ENCODE data around the gene EFCAB6. TPM values are rescaled to one million over a fixed set of nuclear protein-coding genes. Genes with fewer than 3 reads are reported as not detected.

Gene EFCAB6
- total RNA-seq, 1 experiment from 2014 or later: 0.52 TPM

GRCh38 chr22:43847376-43848289 lies 35.5 kb upstream of the EFCAB6 start:
- ChIA-PET RAD21 (ENCODE audit: low non-redundant PET in 1 of 2, low total read pairs in 2 of 2, uncharacterized antibody in 2 of 2, unreplicated experiment in 2 of 2) (no interaction called here), POLR2A (no interaction called here), CTCF (no interaction called here)
- no peak overlapping the region for H2AFZ ChIP-seq (ENCODE audit: low read depth, low read length, poor library complexity, severe bottlenecking)
- H3K27ac ChIP-seq (ENCODE audit: low read depth, low read length): no peak overlapping the region
- H3K9me3 ChIP-seq (ENCODE audit: control insufficient read depth in 1 of 2, insufficient read depth in 1 of 2, low read depth in 1 of 2, low read length in 2 of 2): no peaks in the 10 kb centered on the region
- H3K79me2 ChIP-seq (ENCODE audit: insufficient read depth, low read length): peaks cover 41% of the 10 kb centered on the region
- H4K20me1 ChIP-seq (ENCODE audit: insufficient read depth): no peaks in the 10 kb centered on the region
- no peak overlapping the region for H3K4me3 ChIP-seq (replicated peaks in 1 of 2; ENCODE audit: low read depth in 1 of 2, low read length in 2 of 2)
- no peaks in the 10 kb centered on the region for H3K9me2 ChIP-seq (ENCODE audit: insufficient read depth)
- intact Hi-C loops (cut with micrococcal nuclease): no loop called here
- DNase-seq (ENCODE audit: low read depth, low spot score) (no peak), ATAC-seq (no peak)
- no peak overlapping the region for H3K4me2 ChIP-seq (ENCODE audit: low read length)
- no peaks in the 10 kb centered on the region for H3K36me3 ChIP-seq (ENCODE audit: control insufficient read depth in 1 of 2, insufficient read depth in 2 of 2, low read length in 2 of 2)
- TF ChIP-seq ZNF274 (IDR thresholded peaks at IDR 0.05; ENCODE audit: low read depth, low read length) (no peak), SP1 (IDR thresholded peaks at IDR 0.05; ENCODE audit: low read depth) (no peak), ZBTB33 (IDR thresholded peaks at IDR 0.05; ENCODE audit: extremely low read depth, insufficient replicate concordance, low read length) (no peak), SIN3A (IDR thresholded peaks at IDR 0.05; ENCODE audit: low read depth) (no peak), POLR2AphosphoS5 (IDR thresholded peaks at IDR 0.05; ENCODE audit: low read depth, low read length) (no peak), RAD21 (IDR thresholded peaks at IDR 0.05; ENCODE audit: low read depth) (no peak), FOSL1 (IDR thresholded peaks at IDR 0.05; ENCODE audit: low read depth) (no peak), REST (IDR thresholded peaks at IDR 0.05; ENCODE audit: low read depth) (no peak), CEBPB (IDR thresholded peaks at IDR 0.05; ENCODE audit: low read depth) (no peak), ZFX (IDR thresholded peaks at IDR 0.05) (no peak), YY1 (IDR thresholded peaks at IDR 0.05; ENCODE audit: extremely low read depth, insufficient replicate concordance, low read depth, low read length) (no peak), ATF3 (IDR thresholded peaks at IDR 0.05) (no peak), ELF1 (IDR thresholded peaks at IDR 0.05; ENCODE audit: borderline replicate concordance, low read depth) (no peak), SRF (IDR thresholded peaks at IDR 0.05; ENCODE audit: low read depth) (no peak), EZH2 (IDR thresholded peaks at IDR 0.05) (no peak), CBX3 (IDR thresholded peaks at IDR 0.05; ENCODE audit: low read depth) (no peak), JUND (IDR thresholded peaks at IDR 0.05) (no peak)
- BruUV-seq (replicated peaks): no TSS peak
- H3K4me1 ChIP-seq (ENCODE audit: control insufficient read depth in 1 of 2, insufficient read depth in 2 of 2, low read length in 2 of 2): no peaks in the 10 kb centered on the region
- peaks cover 5% of the 10 kb centered on the region; the same call in 1 of the 2 replicates for H3K27me3 ChIP-seq (ENCODE audit: insufficient read depth, low read length)
- no peak overlapping the region for H3K9ac ChIP-seq (ENCODE audit: low read length)
